Subcutaneous abdominal adipose tissue (tissue), 5 donors: ENCODE data around the gene RALB.
"Not testable (repeated sequence)": the region's sequence is repeated elsewhere in the genome, so short reads cannot be mapped to it uniquely, and the experiment has no call there.

Source experiments
- H3K27ac ChIP-seq: one replicate; pipeline ENCODE4 v1.7.0; 2013; ENCODE audit warnings: low read depth, mild to moderate bottlenecking, inconsistent platforms, low read length, moderate library complexity
- H3K27me3 ChIP-seq, 5 donors: one replicate each; pipeline ENCODE4 v1.7.0; 2013; ENCODE audit warnings: low read length in 5 of 5, inconsistent platforms in 1 of 5; ENCODE audit not compliant: control insufficient read depth in 5 of 5, insufficient read depth in 4 of 5
- H3K36me3 ChIP-seq, 5 donors: one replicate each; pipeline ENCODE4 v1.7.0; 2013; ENCODE audit warnings: low read length in 5 of 5; ENCODE audit not compliant: control insufficient read depth in 5 of 5, insufficient read depth in 5 of 5
- H3K4me1 ChIP-seq, 5 donors: one replicate each; pipeline ENCODE4 v1.7.0; 2013; ENCODE audit warnings: low read length in 5 of 5, mild to moderate bottlenecking in 3 of 5, moderate library complexity in 1 of 5; ENCODE audit not compliant: control insufficient read depth in 5 of 5, insufficient read depth in 5 of 5
- H3K4me3 ChIP-seq, 5 donors: one replicate each; pipeline ENCODE4 v1.7.0; 2013; ENCODE audit warnings: low read length in 5 of 5, low read depth in 1 of 5
- H3K9ac ChIP-seq, 5 donors: one replicate each; pipeline ENCODE4 v1.7.0; 2013; ENCODE audit warnings: low read length in 5 of 5, mild to moderate bottlenecking in 4 of 5, moderate library complexity in 3 of 5
- H3K9me3 ChIP-seq, 5 donors: one replicate each; pipeline ENCODE4 v1.7.0; 2013; ENCODE audit warnings: low read length in 5 of 5; ENCODE audit not compliant: control insufficient read depth in 5 of 5
- donor health status: healthy.
- donor health status: healthy.
- donor health status: healthy.
- donor health status: healthy.
- donor health status: healthy.

The RALB gene

DNA sequence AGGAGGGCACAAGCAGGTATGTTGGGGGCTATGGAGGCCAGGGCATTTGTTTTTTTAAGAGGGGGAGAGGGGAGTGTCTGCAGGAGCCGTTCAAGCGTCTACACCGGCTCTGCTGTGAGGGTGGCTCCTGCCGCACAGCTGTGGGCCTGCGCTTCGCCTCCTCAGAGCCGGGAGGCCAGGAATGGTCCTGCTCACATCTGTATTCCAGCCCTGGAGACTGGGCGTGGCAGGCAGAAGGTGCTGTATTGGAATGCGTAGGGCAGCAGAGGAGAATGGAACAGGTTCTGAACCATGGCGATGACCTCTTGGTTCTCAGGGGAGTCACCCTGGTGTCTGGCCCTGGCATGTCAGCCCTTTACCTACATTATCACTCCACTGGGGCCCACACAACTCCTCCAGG is 66.5 kb downstream of the RALB start:
- H3K9me3 ChIP-seq: no peaks in the 10 kb centered on the region
- H3K27ac ChIP-seq: no peak overlapping the region
- no peak overlapping the region for H3K9ac ChIP-seq
- H3K4me3 ChIP-seq: peak overlapping the region in 1 of 5 donors; percentile 13
- peaks cover 0 to 3% (median 0%) of the 10 kb centered on the region in 5 donors for H3K27me3 ChIP-seq
- H3K4me1 ChIP-seq: peaks cover 5 to 30% (median 29%) of the 10 kb centered on the region in 5 donors
- H3K36me3 ChIP-seq: no peaks in the 10 kb centered on the region

GRCh38 chr2:120319686-120320317 is 67.2 kb downstream of the RALB start:
- peak overlapping the region in 1 of 5 donors; percentile 7 for H3K4me3 ChIP-seq
- H3K27me3 ChIP-seq: peaks cover 0 to 3% (median 0%) of the 10 kb centered on the region in 5 donors
- no peaks in the 10 kb centered on the region for H3K9me3 ChIP-seq
- peaks cover 5 to 30% (median 27%) of the 10 kb centered on the region in 5 donors for H3K4me1 ChIP-seq
- H3K27ac ChIP-seq: no peak overlapping the region
- H3K9ac ChIP-seq: no peak overlapping the region
- H3K36me3 ChIP-seq: no peaks in the 10 kb centered on the region

- H3K27ac ChIP-seq: no peak overlapping the region
- no peaks in the 10 kb centered on the region for H3K36me3 ChIP-seq
- H3K4me3 ChIP-seq: no peak overlapping the region
- H3K4me1 ChIP-seq: peaks cover 5 to 30% (median 27%) of the 10 kb centered on the region in 5 donors
- H3K27me3 ChIP-seq: peaks cover 0 to 3% (median 0%) of the 10 kb centered on the region in 5 donors
- no peaks in the 10 kb centered on the region for H3K9me3 ChIP-seq
- no peak overlapping the region for H3K9ac ChIP-seq
These were observed 67.7 kb downstream of the RALB start for GRCh38 chr2:120320318-120320851.

DNA sequence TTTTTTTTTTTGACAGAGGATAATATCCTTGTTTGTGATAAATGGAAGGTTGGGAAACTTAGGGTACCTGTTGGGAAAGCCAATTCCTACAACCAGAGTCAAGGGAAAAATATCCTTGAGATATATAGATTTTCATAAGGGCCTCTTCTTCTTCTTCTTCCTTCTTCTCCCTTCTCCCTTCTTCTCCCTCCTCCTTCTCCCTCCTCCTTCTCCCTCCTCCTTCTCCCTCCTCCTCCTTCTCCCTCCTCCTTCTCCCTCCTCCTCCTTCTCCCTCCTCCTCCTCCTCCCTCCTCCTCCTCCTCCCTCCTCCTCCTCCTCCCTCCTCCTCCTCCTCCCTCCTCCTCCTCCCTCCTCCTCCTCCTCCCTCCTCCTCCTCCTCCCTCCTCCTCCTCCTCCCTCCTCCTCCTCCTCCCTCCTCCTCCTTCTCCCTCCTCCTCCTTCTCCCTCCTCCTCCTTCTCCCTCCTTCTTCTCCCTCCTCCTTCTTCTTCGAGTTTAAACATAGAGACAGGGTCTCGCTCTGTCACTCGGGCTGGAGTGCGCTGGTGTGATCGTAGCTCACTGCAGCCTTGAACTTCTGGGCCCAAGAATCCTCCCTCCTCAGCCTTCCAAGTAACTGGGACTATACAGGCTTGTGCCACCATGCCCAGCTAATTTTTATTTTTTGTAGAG is 68.4 kb downstream of the RALB start:
- H3K27ac ChIP-seq, H3K27me3 ChIP-seq, H3K4me3 ChIP-seq, H3K9me3 ChIP-seq, H3K9ac ChIP-seq, H3K36me3 ChIP-seq: not testable (repeated sequence)
- H3K4me1 ChIP-seq: peaks cover 5 to 30% (median 27%) of the 10 kb centered on the region in 5 donors

- peaks cover 0 to 3% (median 0%) of the 10 kb centered on the region in 5 donors for H3K27me3 ChIP-seq
- no peaks in the 10 kb centered on the region for H3K36me3 ChIP-seq
- H3K4me3 ChIP-seq: no peak overlapping the region
- no peaks in the 10 kb centered on the region for H3K9me3 ChIP-seq
- no peak overlapping the region for H3K9ac ChIP-seq
- no peak overlapping the region for H3K27ac ChIP-seq
- H3K4me1 ChIP-seq: peaks cover 5 to 30% (median 27%) of the 10 kb centered on the region in 5 donors
These were observed 69.2 kb downstream of the RALB start for GRCh38 chr2:120321721-120322284.

DNA sequence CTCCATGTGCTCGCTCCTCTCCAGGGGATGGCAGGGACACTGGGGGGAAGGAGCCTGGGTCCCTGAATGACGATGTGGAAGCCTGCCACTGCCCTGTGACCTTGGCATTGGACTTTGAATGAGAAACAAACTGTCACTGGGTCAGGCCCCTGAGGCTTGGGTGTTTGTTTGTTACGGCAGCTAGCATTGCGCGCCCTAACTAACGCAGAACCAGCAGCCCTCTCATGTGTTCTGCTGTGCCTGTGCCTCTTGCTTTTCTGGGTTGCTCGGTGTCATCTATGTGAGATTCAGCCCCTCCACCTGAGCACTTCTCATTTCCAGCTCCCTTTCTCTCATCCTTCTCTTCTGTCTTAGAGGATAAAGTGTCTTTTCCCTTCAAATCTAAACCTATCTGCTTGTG is 69.7 kb downstream of the RALB start:
- Histone ChIP-seq H3K36me3 (no peaks in the 10 kb centered on the region), H3K9me3 (no peaks in the 10 kb centered on the region), H3K27me3 (peaks cover 0 to 3% (median 0%) of the 10 kb centered on the region in 5 donors), H3K4me1 (peaks cover 5 to 30% (median 27%) of the 10 kb centered on the region in 5 donors), H3K9ac (no peak overlapping the region), H3K27ac (no peak overlapping the region), H3K4me3 (no peak overlapping the region)

GRCh38 chr2:120323214-120323613 is 70.6 kb downstream of the RALB start:
- H3K9me3 ChIP-seq: no peaks in the 10 kb centered on the region
- H3K4me1 ChIP-seq: peaks cover 5 to 30% (median 27%) of the 10 kb centered on the region in 5 donors
- peaks cover 0 to 3% (median 0%) of the 10 kb centered on the region in 5 donors for H3K27me3 ChIP-seq
- H3K4me3 ChIP-seq: peak overlapping the region in 1 of 5 donors; percentile 6
- peak overlapping the region in 1 of 5 donors; percentile 19 for H3K9ac ChIP-seq
- H3K27ac ChIP-seq: no peak overlapping the region
- H3K36me3 ChIP-seq: no peaks in the 10 kb centered on the region

- no peak overlapping the region for H3K9ac ChIP-seq
- peaks cover 5 to 28% (median 23%) of the 10 kb centered on the region in 5 donors for H3K4me1 ChIP-seq
- no peak overlapping the region for H3K27ac ChIP-seq
- peak overlapping the region in 1 of 5 donors; percentile 6 for H3K4me3 ChIP-seq
- H3K9me3 ChIP-seq: no peaks in the 10 kb centered on the region
- H3K27me3 ChIP-seq: peaks cover 0 to 3% (median 0%) of the 10 kb centered on the region in 5 donors
- no peaks in the 10 kb centered on the region for H3K36me3 ChIP-seq
These were observed 71.3 kb downstream of the RALB start for GRCh38 chr2:120323807-120324399.

- H3K9ac ChIP-seq: no peak overlapping the region
- no peak overlapping the region for H3K27ac ChIP-seq
- no peak overlapping the region for H3K4me3 ChIP-seq
- H3K36me3 ChIP-seq: no peaks in the 10 kb centered on the region
- H3K27me3 ChIP-seq: peaks cover 0 to 3% (median 0%) of the 10 kb centered on the region in 5 donors
- H3K4me1 ChIP-seq: peaks cover 5 to 21% (median 13%) of the 10 kb centered on the region in 5 donors
- H3K9me3 ChIP-seq: no peaks in the 10 kb centered on the region
These were observed 72.3 kb downstream of the RALB start for GRCh38 chr2:120324933-120325332.
